CD14-positive monocyte (primary cell): ENCODE measurements around the gene GIPR. TPM values are rescaled to one million over a fixed set of nuclear protein-coding genes. Genes with fewer than 3 reads are reported as not detected.

Source experiments
- DNase-seq, 3 donors: peaks; one replicate each; pipeline ENCODE4 v3.0.0-alpha.2; 2011 to 2022
- H2AFZ ChIP-seq: 2 replicates; pipeline ENCODE4 v1.6.0; 2012; ENCODE audit warnings: mild to moderate bottlenecking, low read depth, low read length, inconsistent platforms; ENCODE audit not compliant: insufficient read depth, poor library complexity, severe bottlenecking
- H3K27ac ChIP-seq, 2 donors: 1 replicate in 1 of 2; 2 replicates in 1 of 2; pipeline ENCODE4 v1.5.1; 2012 to 2013; ENCODE audit warnings: low read length in 2 of 2, control low read depth in 1 of 2, inconsistent platforms in 1 of 2, low read depth in 1 of 2, mild to moderate bottlenecking in 1 of 2
- H3K27me3 ChIP-seq, 2 donors: one replicate each; pipeline versions ENCODE4 v1.6.0 to v1.6.1; 2011 to 2013; ENCODE audit warnings: low read length in 2 of 2; ENCODE audit not compliant: control insufficient read depth in 2 of 2, insufficient read depth in 2 of 2
- H3K36me3 ChIP-seq, 2 donors: replicated peaks in 1 of 2; 1 replicate in 1 of 2; 2 replicates in 1 of 2; pipeline versions ENCODE4 v1.5.1 to v1.6.1; 2012 to 2013; ENCODE audit warnings: low read length in 2 of 2, control low read depth in 1 of 2, inconsistent platforms in 1 of 2, mild to moderate bottlenecking in 1 of 2; ENCODE audit not compliant: insufficient read depth in 2 of 2, control insufficient read depth in 1 of 2
- H3K4me1 ChIP-seq, 2 donors: 1 replicate in 1 of 2; 2 replicates in 1 of 2; pipeline versions ENCODE4 v1.5.1 to v1.6.1; 2012 to 2013; ENCODE audit warnings: low read length in 2 of 2, control low read depth in 1 of 2, inconsistent platforms in 1 of 2, mild to moderate bottlenecking in 1 of 2, moderate library complexity in 1 of 2; ENCODE audit not compliant: insufficient read depth in 2 of 2, control insufficient read depth in 1 of 2
- H3K4me2 ChIP-seq: replicated peaks from 2 replicates; pipeline ENCODE3; 2012; ENCODE audit warnings: low read length, moderate library complexity, mild to moderate bottlenecking; ENCODE audit not compliant: poor library complexity, severe bottlenecking; ENCODE audit errors: extremely low read depth
- H3K4me3 ChIP-seq, 3 experiments: fragments of 200-600 bp in 1 of 3; sonication (generic) in 1 of 3; replicated peaks in 1 of 3; 1 replicate in 2 of 3; 2 replicates in 1 of 3; pipeline ENCODE4 v1.5.1; 2011 to 2013; ENCODE audit warnings: low read length in 3 of 3, mild to moderate bottlenecking in 3 of 3, control low read depth in 2 of 3, low read depth in 2 of 3, inconsistent platforms in 1 of 3, moderate library complexity in 1 of 3
- H3K79me2 ChIP-seq: 2 replicates; pipeline ENCODE4 v1.6.0; 2012; ENCODE audit warnings: mild to moderate bottlenecking, control low read depth, inconsistent platforms, low read length, moderate library complexity; ENCODE audit not compliant: insufficient read depth
- H3K9ac ChIP-seq: 2 replicates; pipeline ENCODE4 v1.6.0; 2017; ENCODE audit warnings: low read length, mild to moderate bottlenecking; ENCODE audit not compliant: insufficient read depth, poor library complexity, severe bottlenecking
- H3K9me3 ChIP-seq, 2 donors: replicated peaks in 1 of 2; 1 replicate in 1 of 2; 2 replicates in 1 of 2; pipeline versions ENCODE4 v1.5.1 to v1.6.1; 2012 to 2013; ENCODE audit warnings: low read length in 2 of 2, control low read depth in 1 of 2; ENCODE audit not compliant: control insufficient read depth in 1 of 2, insufficient read depth in 1 of 2
- H4K20me1 ChIP-seq: 2 replicates; pipeline ENCODE4 v1.6.0; 2012; ENCODE audit warnings: mild to moderate bottlenecking, low read length, control low read depth, moderate library complexity; ENCODE audit not compliant: insufficient read depth
- H3K27ac Mint-ChIP-seq, 7 donors: one replicate each; pipeline ENCODE4 v1.8.0; 2020; ENCODE audit warnings: mild to moderate bottlenecking in 7 of 7, mixed read lengths in 7 of 7, moderate library complexity in 6 of 7, inconsistent platforms in 2 of 7
- H3K27me3 Mint-ChIP-seq, 3 donors: one replicate each; pipeline ENCODE4 v1.8.0; 2021 to 2022; ENCODE audit warnings: low read depth in 3 of 3, mild to moderate bottlenecking in 3 of 3, mixed read lengths in 3 of 3, moderate library complexity in 3 of 3, inconsistent platforms in 1 of 3
- H3K36me3 Mint-ChIP-seq, 2 donors: one replicate each; pipeline ENCODE4 v1.8.0; 2020; ENCODE audit warnings: mixed read lengths in 2 of 2, inconsistent platforms in 1 of 2, mild to moderate bottlenecking in 1 of 2
- H3K4me1 Mint-ChIP-seq: one replicate; pipeline ENCODE4 v1.8.0; 2020; ENCODE audit warnings: mild to moderate bottlenecking, mixed read lengths
- H3K4me3 Mint-ChIP-seq, 2 donors: one replicate each; pipeline ENCODE4 v1.8.0; 2020; ENCODE audit warnings: mild to moderate bottlenecking in 2 of 2, mixed read lengths in 2 of 2, moderate library complexity in 1 of 2
- H3K9me3 Mint-ChIP-seq, 7 donors: one replicate each; pipeline ENCODE4 v1.8.0; 2020 to 2022; ENCODE audit warnings: mixed read lengths in 7 of 7, mild to moderate bottlenecking in 6 of 7, moderate library complexity in 6 of 7, inconsistent platforms in 2 of 7
- CTCF ChIP-seq: fragments of 200-600 bp; IDR thresholded peaks from one replicate; pipeline ENCODE4 v1.8.0; 2022; ENCODE audit warnings: antibody characterized with exemption, mild to moderate bottlenecking
- WGBS: methylation state at CpG from one replicate; pipeline ENCODE4 v1.1.5; 2013; ENCODE audit warnings: missing lambda C conversion rate; ENCODE audit not compliant: insufficient coverage; 5-methylcytosine and 5-hydroxymethylcytosine counted together
- intact Hi-C, 2 donors: fragments of 100-400 bp; cut with micrococcal nuclease; formaldehyde crosslinking; loops; one replicate each; pipeline versions ENCODE4 v1.15.0 to v1.15.1; 2023
- polyA plus RNA-seq, 3 donors: library from polyadenylated mRNA; depleted of rRNA in 1 of 3; unstranded in 2 of 3; stranded (reverse) in 1 of 3; fragments of 300-500 nt in 2 of 3; fragments of >200 nt in 1 of 3; fragmentation: Illumina TruSeq in 2 of 3; gene quantifications; 1 replicate in 2 of 3; 2 replicates in 1 of 3; pipeline ENCODE4 v1.2.3, GENCODE V29; 2012 to 2021

Gene GIPR
- polyA plus RNA-seq, 3 donors, result not detected

- Mint-ChIP-seq H3K27me3 (peaks cover 11 to 41% (median 19%) of the 10 kb centered on the region in 3 donors), H3K4me3 (no peak overlapping the region), H3K36me3 (no peaks in the 10 kb centered on the region), H3K9me3 (peaks cover 0 to 4% (median 0%) of the 10 kb centered on the region in 7 donors), H3K4me1 (peaks cover 5% of the 10 kb centered on the region), H3K27ac (no peak overlapping the region)
- Histone ChIP-seq H3K9me3 (no peaks in the 10 kb centered on the region), H3K36me3 (no peaks in the 10 kb centered on the region), H3K4me1 (peaks cover 0 to 5% of the 10 kb centered on the region in 2 donors), H3K27me3 (no peaks in the 10 kb centered on the region), H3K79me2 (no peaks in the 10 kb centered on the region), H3K27ac (no peak overlapping the region), H2AFZ (no peak overlapping the region), H3K4me3 (no peak overlapping the region), H3K9ac (no peak overlapping the region), H4K20me1 (no peaks in the 10 kb centered on the region), H3K4me2 (no peak overlapping the region)
- no peak for DNase-seq
- whole genome bisulfite sequencing, result 78% methylated on average over 5 of the region's 6 CpGs
- no peak for TF ChIP-seq CTCF
- intact Hi-C loops, result no loop called here
These were observed 8.8 kb upstream of the GIPR start for GRCh38 chr19:45659096-45659729.

GRCh38 chr19:45660636-45661035 is 7.4 kb upstream of the GIPR start:
- intact Hi-C loops, result no loop called here

More at GRCh38 chr19:45660636-45661035, 7.4 kb upstream of the GIPR start:
- Histone ChIP-seq H3K4me3 (no peak overlapping the region), H3K4me1 (peaks cover 0 to 6% of the 10 kb centered on the region in 2 donors), H3K27me3 (no peaks in the 10 kb centered on the region), H4K20me1 (no peaks in the 10 kb centered on the region), H3K4me2 (no peak overlapping the region), H3K27ac (no peak overlapping the region), H3K79me2 (no peaks in the 10 kb centered on the region), H3K9ac (no peak overlapping the region), H3K9me3 (no peaks in the 10 kb centered on the region), H2AFZ (no peak overlapping the region), H3K36me3 (no peaks in the 10 kb centered on the region)
- Mint-ChIP-seq H3K27me3 (peaks cover 17 to 48% (median 23%) of the 10 kb centered on the region in 3 donors), H3K27ac (no peak overlapping the region), H3K4me3 (no peak overlapping the region), H3K4me1 (peaks cover 6% of the 10 kb centered on the region), H3K36me3 (no peaks in the 10 kb centered on the region), H3K9me3 (peaks cover 0 to 4% (median 0%) of the 10 kb centered on the region in 7 donors)
- no peak for TF ChIP-seq CTCF
- 77% methylated on average over 7 of the region's 8 CpGs for WGBS
- no peak for DNase-seq
